Measurements from ENCODE around the gene KCNJ4. TPM values are rescaled to one million over a fixed set of nuclear protein-coding genes. Genes with fewer than 3 reads are reported as not detected.

The KCNJ4 gene
- total RNA-seq (not detected), total RNA-seq (0 reads per million in 2 donors)

DNA sequence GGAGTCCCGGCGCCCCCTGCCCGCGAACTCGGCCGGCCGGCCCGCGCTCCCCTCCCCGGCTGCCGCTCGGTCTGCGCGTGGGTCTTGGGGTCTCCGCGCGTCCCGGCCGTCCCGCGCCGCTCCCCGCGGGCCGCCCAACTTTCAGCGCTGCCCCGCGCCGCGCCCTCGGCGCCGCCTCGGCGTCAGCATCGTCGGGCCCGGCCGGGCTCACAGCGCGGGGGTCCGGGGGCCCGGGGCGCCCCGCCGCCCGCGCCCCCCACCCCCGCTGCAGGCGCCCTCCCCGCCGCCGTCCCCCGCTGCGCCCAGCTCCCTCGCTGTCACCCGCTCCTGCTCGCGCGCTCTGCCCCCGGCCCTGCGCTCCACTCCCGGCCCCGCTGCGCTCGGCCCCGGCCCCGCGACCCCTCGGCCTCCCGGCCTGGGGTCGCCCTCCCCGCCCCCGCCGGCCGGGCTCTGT lies at the start of gene KCNJ4:
KCNJ4 (minus strand) TSS at position 124 of the 454 bp plus-strand sequence. CDS start 27,067 bp downstream, outside the sequence.
- H3K27ac Mint-ChIP-seq = no peak within 1 kb of the TSS
- peak within 1 kb of the TSS; percentile 88 for H3K4me3 Mint-ChIP-seq
- no peaks in the 10 kb centered on the region for H3K9me3 ChIP-seq (ENCODE audit: control insufficient read depth, low read length, poor library complexity, severe bottlenecking)
- ATAC-seq (no peak), DNase-seq (no peak)
- H3K4me1 Mint-ChIP-seq = peaks cover 17% of the 10 kb centered on the region
- H3K27me3 Mint-ChIP-seq = peaks cover 75% of the 10 kb centered on the region
- H3K36me3 Mint-ChIP-seq (ENCODE audit: low read depth) = peaks cover 18% of the 10 kb centered on the region

DNA sequence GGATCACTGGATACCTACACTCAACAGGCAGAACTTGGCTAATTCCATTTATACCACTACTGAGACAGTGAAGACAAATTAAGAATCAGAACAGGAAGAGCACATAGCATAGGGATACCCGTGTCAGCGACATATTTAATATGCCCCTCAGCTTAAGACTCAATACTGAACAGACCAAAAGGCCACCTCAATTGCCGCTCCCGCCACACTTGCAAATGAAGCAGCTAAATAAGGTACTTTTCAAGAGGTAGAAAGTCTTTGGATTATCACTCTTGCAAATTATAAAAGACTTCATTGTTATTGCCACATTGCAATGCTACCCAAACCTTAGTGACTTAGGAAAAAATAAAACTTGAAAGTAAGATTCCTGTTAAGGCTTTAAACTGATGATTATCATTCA lies 48.0 kb upstream of the KCNJ4 start:
- H3K4me3 Mint-ChIP-seq = peak overlapping the region; percentile 99
- no peak for ATAC-seq
- H3K27ac Mint-ChIP-seq = peak overlapping the region; percentile 98
- no peak for DNase-seq
- H3K27me3 Mint-ChIP-seq = no peaks in the 10 kb centered on the region
- H3K36me3 Mint-ChIP-seq (ENCODE audit: low read depth) = peaks cover 6% of the 10 kb centered on the region
- H3K4me1 Mint-ChIP-seq = peaks cover 54% of the 10 kb centered on the region
- H3K9me3 ChIP-seq (ENCODE audit: control insufficient read depth, low read length, poor library complexity, severe bottlenecking) = no peaks in the 10 kb centered on the region

DNA sequence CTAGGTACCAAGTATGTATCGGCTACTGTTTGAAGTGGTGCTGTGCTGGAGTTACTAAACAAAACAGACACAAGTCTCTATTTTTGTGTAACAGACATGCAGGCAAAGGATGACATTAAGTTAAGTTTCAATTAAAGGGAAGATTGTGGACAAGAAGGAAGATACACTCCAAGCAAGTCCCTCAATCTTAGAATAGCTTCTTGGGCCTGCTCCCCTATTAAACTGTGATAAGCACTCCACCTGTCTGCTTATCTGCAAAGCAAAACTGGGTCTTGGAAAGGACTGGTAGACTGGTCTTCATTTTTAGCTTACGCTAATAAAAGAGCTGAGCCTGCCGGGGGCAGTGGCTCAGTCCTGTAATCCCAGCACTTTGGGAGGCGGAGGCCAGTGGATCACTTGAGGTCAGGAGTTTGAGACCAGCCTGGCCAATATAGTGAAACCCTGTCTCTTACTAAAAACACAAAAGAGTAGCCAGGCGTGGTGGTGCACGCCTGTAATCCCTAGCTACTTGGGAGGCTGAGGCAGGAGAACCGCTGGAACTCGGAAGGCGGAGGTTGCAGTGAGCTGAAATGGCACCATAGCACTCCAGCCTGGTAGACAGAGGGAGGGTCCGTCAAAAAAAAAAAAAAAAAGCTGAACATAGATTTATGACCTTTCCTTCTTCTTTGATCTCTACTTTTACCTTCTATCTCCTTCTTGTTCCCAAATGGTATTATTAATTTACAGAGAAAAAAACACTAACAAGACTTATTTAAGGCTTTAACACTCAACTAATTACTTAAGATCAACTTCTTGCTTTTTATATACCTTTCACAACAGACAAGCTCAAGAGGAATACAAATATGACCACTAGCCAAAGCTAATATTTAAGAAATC lies 47.0 kb upstream of the KCNJ4 start:
- no peaks in the 10 kb centered on the region for H3K9me3 ChIP-seq (ENCODE audit: control insufficient read depth, low read length, poor library complexity, severe bottlenecking)
- DNase-seq (no peak), ATAC-seq (no peak)
- Mint-ChIP-seq H3K27ac (peak overlapping the region; percentile 98), H3K4me1 (peaks cover 56% of the 10 kb centered on the region), H3K36me3 (ENCODE audit: low read depth) (peaks cover 6% of the 10 kb centered on the region), H3K4me3 (peak overlapping the region; percentile 99), H3K27me3 (no peaks in the 10 kb centered on the region)

DNA sequence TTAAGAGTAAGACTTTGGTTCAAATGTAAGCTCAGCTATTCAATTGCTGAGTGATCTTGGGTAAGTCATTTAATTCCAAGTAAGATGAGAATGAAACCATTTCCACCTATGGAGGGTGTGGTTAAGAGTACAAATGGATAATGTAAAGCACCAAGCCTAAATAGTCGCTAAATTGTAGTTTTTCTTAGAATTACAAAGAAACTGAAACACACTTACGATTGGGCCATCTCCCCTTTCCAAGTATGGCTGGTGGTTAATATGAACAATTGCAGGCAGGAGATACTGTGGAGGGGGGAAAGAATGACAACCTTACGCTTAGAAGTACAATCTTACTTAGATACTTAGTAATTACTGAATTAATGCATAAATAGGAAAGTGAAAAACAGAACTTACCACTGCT lies 42.9 kb upstream of the KCNJ4 start:
- Mint-ChIP-seq H3K27ac (peak overlapping the region; percentile 98), H3K36me3 (ENCODE audit: low read depth) (peaks cover 2% of the 10 kb centered on the region), H3K27me3 (no peaks in the 10 kb centered on the region), H3K4me1 (peaks cover 38% of the 10 kb centered on the region), H3K4me3 (no peak overlapping the region)
- H3K9me3 ChIP-seq (ENCODE audit: control insufficient read depth, low read length, poor library complexity, severe bottlenecking) = no peaks in the 10 kb centered on the region
- ATAC-seq = no peak
- no peak for DNase-seq

DNA sequence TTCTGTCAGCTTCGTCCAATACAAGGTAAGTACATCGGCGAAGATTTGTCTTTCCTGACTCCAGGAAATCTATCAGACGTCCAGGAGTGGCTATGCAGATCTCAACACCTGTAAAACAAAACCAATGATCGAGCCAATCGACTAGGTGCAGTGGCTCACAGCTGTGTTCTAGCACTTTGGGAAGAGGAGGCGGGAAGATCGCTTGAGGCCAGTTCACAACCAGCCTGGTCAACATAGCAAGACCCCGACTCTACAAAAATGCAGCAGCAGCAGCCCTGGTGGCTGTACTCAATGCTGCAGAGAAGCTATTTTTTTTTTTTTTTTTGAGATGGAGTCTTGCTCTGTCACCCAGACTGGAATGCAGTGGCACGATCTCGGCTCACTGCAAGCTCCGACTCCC lies 39.9 kb upstream of the KCNJ4 start:
- ATAC-seq (no peak), DNase-seq (no peak)
- H3K27me3 Mint-ChIP-seq = no peaks in the 10 kb centered on the region
- no peak overlapping the region for H3K4me3 Mint-ChIP-seq
- H3K36me3 Mint-ChIP-seq (ENCODE audit: low read depth) = peaks cover 3% of the 10 kb centered on the region
- peaks cover 23% of the 10 kb centered on the region for H3K4me1 Mint-ChIP-seq
- H3K27ac Mint-ChIP-seq = no peak overlapping the region
- H3K9me3 ChIP-seq (ENCODE audit: control insufficient read depth, low read length, poor library complexity, severe bottlenecking) = no peaks in the 10 kb centered on the region

DNA sequence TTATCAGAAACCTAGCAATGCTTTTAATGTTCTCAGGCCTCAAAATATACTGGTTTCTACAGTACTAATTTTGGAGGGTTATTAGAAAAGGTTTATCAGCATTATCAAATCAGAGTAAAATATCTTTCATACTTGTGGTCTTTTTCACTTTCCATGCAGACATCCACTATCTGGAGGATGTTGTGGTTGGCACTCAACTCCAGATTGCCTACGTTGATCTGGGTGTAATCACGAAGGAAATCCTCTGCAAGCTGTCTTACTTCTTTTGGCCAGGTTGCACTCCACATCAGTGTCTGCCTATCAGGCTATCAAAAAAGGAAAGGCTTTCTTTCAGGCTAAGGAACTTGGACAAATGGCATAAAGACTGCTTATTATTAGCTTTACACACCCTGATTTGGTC lies 39.5 kb upstream of the KCNJ4 start:
- peaks cover 3% of the 10 kb centered on the region for H3K36me3 Mint-ChIP-seq (ENCODE audit: low read depth)
- H3K4me3 Mint-ChIP-seq = no peak overlapping the region
- no peaks in the 10 kb centered on the region for H3K27me3 Mint-ChIP-seq
- H3K9me3 ChIP-seq (ENCODE audit: control insufficient read depth, low read length, poor library complexity, severe bottlenecking) = no peaks in the 10 kb centered on the region
- no peak for DNase-seq
- no peak overlapping the region for H3K27ac Mint-ChIP-seq
- peaks cover 25% of the 10 kb centered on the region for H3K4me1 Mint-ChIP-seq
- ATAC-seq = peak; percentile 32

DNA sequence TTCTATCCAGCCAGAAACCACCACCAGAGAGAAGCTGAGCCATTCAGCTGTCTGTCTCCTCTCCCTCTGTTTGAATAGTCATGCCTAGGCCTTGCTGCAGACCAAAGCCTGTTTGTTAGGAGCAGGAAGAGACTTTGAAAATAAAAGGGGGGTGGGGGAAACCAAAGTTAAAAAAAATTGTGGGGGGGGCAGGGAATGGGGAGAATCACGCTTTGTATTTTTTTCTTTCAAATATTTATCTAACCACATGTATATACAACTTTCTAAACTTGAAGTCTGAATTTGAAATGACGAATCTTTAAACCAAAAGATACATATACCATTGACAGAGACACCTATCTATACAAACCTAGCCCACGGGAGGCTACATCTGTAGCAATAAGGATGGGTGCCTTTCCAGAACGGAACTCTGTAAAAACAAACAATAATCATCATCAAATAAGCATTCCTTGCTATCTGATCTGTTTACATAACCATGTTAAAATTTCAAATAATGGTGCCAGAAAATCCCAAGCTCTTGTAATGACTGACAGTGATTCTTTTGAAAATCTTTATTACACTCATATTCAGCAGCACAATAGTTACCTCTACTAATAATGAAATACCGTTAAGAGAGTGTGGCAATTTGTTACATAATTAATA lies 36.8 kb upstream of the KCNJ4 start:
- Mint-ChIP-seq H3K36me3 (ENCODE audit: low read depth) (peaks cover 6% of the 10 kb centered on the region), H3K27me3 (no peaks in the 10 kb centered on the region), H3K27ac (no peak overlapping the region), H3K4me1 (peaks cover 24% of the 10 kb centered on the region), H3K4me3 (no peak overlapping the region)
- ATAC-seq = no peak
- H3K9me3 ChIP-seq (ENCODE audit: control insufficient read depth, low read length, poor library complexity, severe bottlenecking) = no peaks in the 10 kb centered on the region
- DNase-seq = no peak

DNA sequence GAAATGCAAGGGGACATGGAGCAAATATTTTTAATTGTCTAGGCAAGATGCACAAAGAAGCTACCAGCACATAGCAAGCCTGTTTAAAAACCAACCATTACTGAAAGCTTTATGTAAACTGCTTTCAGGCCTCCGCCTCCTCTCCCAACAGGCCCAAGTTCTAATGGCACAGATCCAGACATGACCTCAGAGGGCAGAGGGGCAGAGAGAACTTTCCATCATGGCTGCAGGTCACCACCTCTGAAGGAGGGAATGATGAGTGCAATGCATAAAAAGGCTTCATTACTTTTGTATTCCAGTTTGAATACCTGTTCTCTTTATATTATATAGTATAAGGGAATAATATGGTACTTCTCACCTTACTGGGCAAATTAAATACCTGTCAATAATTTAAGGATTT lies 35.9 kb upstream of the KCNJ4 start:
- H3K4me3 Mint-ChIP-seq = no peak overlapping the region
- peaks cover 24% of the 10 kb centered on the region for H3K4me1 Mint-ChIP-seq
- no peaks in the 10 kb centered on the region for H3K9me3 ChIP-seq (ENCODE audit: control insufficient read depth, low read length, poor library complexity, severe bottlenecking)
- no peaks in the 10 kb centered on the region for H3K27me3 Mint-ChIP-seq
- peak overlapping the region; percentile 75 for H3K27ac Mint-ChIP-seq
- peaks cover 6% of the 10 kb centered on the region for H3K36me3 Mint-ChIP-seq (ENCODE audit: low read depth)
- ATAC-seq (no peak), DNase-seq (no peak)

DNA sequence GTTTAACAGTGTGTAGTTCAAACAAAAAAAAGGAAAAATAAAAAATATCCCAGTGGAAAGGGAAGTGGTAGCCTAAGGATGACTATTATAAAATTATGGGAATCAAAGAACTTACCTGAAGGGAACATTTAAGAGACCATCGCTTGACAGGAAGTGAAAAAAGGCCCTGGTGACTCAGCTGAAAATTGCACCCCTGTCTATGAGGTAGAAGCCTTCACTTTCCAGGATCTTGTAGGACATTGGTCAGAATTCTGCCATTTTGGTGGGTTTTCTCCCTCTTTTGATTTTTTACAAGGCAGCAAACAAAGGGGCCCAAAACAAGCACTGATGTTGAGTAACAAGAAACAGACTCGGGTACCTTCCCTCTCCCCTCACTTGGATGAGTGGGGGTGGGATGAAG lies 35.5 kb upstream of the KCNJ4 start:
- peaks cover 6% of the 10 kb centered on the region for H3K36me3 Mint-ChIP-seq (ENCODE audit: low read depth)
- peaks cover 22% of the 10 kb centered on the region for H3K4me1 Mint-ChIP-seq
- H3K27ac Mint-ChIP-seq = peak overlapping the region; percentile 75
- DNase-seq (no peak), ATAC-seq (peak; percentile 22)
- H3K9me3 ChIP-seq (ENCODE audit: control insufficient read depth, low read length, poor library complexity, severe bottlenecking) = no peaks in the 10 kb centered on the region
- no peaks in the 10 kb centered on the region for H3K27me3 Mint-ChIP-seq
- H3K4me3 Mint-ChIP-seq = no peak overlapping the region

DNA sequence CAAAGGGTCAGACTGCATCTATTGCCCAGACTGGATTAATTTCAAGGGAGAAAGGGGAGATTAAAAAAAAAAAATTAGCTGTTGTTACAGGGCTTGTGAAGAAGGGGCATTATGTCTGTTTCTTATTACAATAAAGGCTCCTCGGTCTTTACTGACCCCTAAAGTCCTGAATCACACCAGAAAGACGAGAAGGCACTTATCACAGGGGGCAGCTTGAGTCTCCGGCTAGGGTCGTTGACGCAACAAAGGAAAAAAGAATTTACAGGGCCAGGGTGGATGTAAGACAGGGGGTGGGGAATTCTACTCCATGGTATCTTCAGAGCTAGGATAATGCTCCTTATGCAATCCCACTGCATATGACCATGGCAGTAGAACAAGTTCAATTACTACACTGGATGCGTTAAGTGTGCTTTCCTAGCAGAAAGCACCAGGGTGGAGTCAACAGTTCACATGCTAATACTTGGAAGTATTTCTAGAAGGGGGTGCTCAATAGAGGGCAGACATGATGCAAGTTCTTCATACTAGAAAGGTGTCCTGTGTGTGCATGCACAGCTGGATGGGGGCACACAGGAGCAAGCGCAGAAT lies 34.7 kb upstream of the KCNJ4 start:
- H3K4me1 Mint-ChIP-seq = peaks cover 19% of the 10 kb centered on the region
- H3K4me3 Mint-ChIP-seq = peak overlapping the region; percentile 39
- no peak for ATAC-seq
- no peaks in the 10 kb centered on the region for H3K27me3 Mint-ChIP-seq
- H3K36me3 Mint-ChIP-seq (ENCODE audit: low read depth) = peaks cover 6% of the 10 kb centered on the region
- DNase-seq = no peak
- no peaks in the 10 kb centered on the region for H3K9me3 ChIP-seq (ENCODE audit: control insufficient read depth, low read length, poor library complexity, severe bottlenecking)
- peak overlapping the region; percentile 65 for H3K27ac Mint-ChIP-seq

DNA sequence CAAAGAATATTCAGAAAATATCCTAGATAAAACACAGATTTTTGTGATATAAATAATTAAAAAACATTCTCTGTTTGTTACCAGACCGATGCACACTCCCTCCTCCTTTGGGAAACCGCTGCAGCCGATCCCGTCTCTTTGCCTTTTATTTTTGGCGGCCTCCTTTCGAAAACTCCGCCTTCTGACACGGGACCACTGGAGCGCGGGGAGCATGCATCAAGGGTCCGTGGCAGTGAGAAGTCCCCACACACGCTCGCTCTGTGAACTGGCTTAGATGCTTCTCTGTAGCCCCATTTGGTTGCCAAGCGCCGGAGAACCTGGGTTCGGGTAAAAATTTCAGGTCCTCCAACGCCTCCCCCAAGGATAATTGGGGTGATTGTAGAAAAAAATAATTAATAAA lies 34.1 kb upstream of the KCNJ4 start:
- Mint-ChIP-seq H3K4me3 (no peak overlapping the region), H3K36me3 (ENCODE audit: low read depth) (peaks cover 9% of the 10 kb centered on the region), H3K4me1 (peaks cover 21% of the 10 kb centered on the region), H3K27ac (peak overlapping the region; percentile 65), H3K27me3 (no peaks in the 10 kb centered on the region)
- DNase-seq (no peak), ATAC-seq (no peak)
- H3K9me3 ChIP-seq (ENCODE audit: control insufficient read depth, low read length, poor library complexity, severe bottlenecking) = no peaks in the 10 kb centered on the region

DNA sequence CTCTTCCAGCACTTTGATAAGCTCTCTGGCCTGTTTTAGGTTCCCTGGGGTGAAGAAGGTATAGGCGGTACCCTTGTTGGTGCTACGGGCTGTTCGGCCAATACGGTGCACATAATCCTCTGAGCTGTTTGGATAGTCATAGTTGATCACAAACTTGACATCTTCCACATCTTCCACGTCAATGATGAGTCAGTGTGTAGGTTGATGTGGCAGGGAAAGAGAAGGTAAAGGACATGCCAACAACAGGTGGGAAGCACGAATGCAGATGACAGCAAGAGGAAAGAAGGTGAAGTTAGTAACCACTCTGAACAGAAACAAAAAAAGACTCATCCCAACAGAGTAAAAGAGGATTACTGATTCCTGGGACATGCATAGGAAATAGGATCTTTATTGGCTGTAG lies 32.9 kb upstream of the KCNJ4 start:
- ATAC-seq = peak; percentile 11
- no peak overlapping the region for H3K4me3 Mint-ChIP-seq

DNA sequence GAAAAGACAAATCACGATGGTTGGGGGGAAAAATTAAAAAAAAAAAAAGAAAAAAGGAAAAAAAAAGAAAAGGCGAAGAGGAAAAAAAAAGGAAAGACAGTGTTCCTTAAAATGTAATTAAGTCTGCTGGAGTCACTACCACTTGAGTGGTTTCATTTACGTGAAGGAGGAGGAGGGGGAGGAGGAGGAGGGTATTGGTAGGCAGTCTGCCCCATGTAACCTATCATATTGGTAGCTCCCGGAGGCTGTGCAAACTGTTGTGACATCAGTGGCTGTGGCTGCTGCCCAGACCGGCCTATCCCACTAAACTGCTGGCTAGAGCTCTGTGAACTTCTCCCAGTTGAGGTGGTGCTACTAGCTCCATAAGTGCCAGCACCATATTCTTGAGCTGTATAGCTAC lies 30.8 kb upstream of the KCNJ4 start:
- H3K9me3 ChIP-seq (ENCODE audit: control insufficient read depth, low read length, poor library complexity, severe bottlenecking) = no peaks in the 10 kb centered on the region
- H3K4me1 Mint-ChIP-seq = peaks cover 25% of the 10 kb centered on the region
- H3K4me3 Mint-ChIP-seq = peak overlapping the region; percentile 36
- peaks cover 11% of the 10 kb centered on the region for H3K36me3 Mint-ChIP-seq (ENCODE audit: low read depth)
- ATAC-seq (peak; percentile 20), DNase-seq (no peak)
- H3K27ac Mint-ChIP-seq = peak overlapping the region; percentile 66
- H3K27me3 Mint-ChIP-seq = no peaks in the 10 kb centered on the region

More for the DNA sequence above, 32.9 kb upstream of the KCNJ4 start:
- no peak for DNase-seq
- H3K27me3 Mint-ChIP-seq = no peaks in the 10 kb centered on the region
- peaks cover 11% of the 10 kb centered on the region for H3K36me3 Mint-ChIP-seq (ENCODE audit: low read depth)
- H3K4me1 Mint-ChIP-seq = peaks cover 21% of the 10 kb centered on the region
- no peaks in the 10 kb centered on the region for H3K9me3 ChIP-seq (ENCODE audit: control insufficient read depth, low read length, poor library complexity, severe bottlenecking)
- no peak overlapping the region for H3K27ac Mint-ChIP-seq
